ENCODE results near the gene R3HDM4. TPM values are rescaled to one million over a fixed set of nuclear protein-coding genes. Genes with fewer than 3 reads are reported as not detected.

Gene R3HDM4
- total and polyA plus RNA-seq, 9 of the 15 experiments (the other 6 are each of a cell fraction or from before 2014, with no cell fraction given), result 3.2 to 154 (median 59.0) TPM

- no peak for TF ChIP-seq HES1 (IDR thresholded peaks at IDR 0.05; ENCODE audit: low read depth)
- no peak for TF ChIP-seq CUX1 (CRISPR knock-in tag; IDR thresholded peaks at IDR 0.05)
- no peak for TF ChIP-seq NCOA4 (IDR thresholded peaks at IDR 0.05; ENCODE audit: partially characterized antibody)
- TF ChIP-seq MLLT1 (IDR thresholded peaks at IDR 0.05), result no peak
- no peak for TF ChIP-seq GTF2F1 (IDR thresholded peaks at IDR 0.05; ENCODE audit: low read depth, low read length)
- TF ChIP-seq GTF2E2 (tag; IDR thresholded peaks at IDR 0.05), result no peak
- TF ChIP-seq ZNF512 (tag; IDR thresholded peaks at IDR 0.05), result no peak
- TF ChIP-seq ZSCAN32 (CRISPR knock-in tag; IDR thresholded peaks at IDR 0.05), result no peak
- no peak for TF ChIP-seq YBX1 (IDR thresholded peaks at IDR 0.05)
- peak; percentile 96 for TF ChIP-seq TOE1 (IDR thresholded peaks at IDR 0.05; ENCODE audit: borderline replicate concordance)
- TF ChIP-seq TOE1 (CRISPR knock-in tag; IDR thresholded peaks at IDR 0.05; ENCODE audit: borderline replicate concordance, low read depth), result no peak
- TF ChIP-seq ZNF280B (CRISPR knock-in tag; IDR thresholded peaks at IDR 0.05), result no peak
- no peak for TF ChIP-seq MBD2 (IDR thresholded peaks at IDR 0.05; ENCODE audit: borderline replicate concordance, low read depth)
- no peak for TF ChIP-seq EZH2 (IDR thresholded peaks at IDR 0.05; ENCODE audit: borderline replicate concordance, low read depth, low read length)
Measured at GRCh38 chr19:925526-926322, 12.7 kb upstream of the R3HDM4 start, which contains the start of gene ARID3A (continued).

Measured in K562 (cell line).